Immature natural killer cell (primary cell): ENCODE data around the gene ITIH3. TPM values are rescaled to one million over a fixed set of nuclear protein-coding genes. Genes with fewer than 3 reads are reported as not detected.
A peak's percentile ranks its signal among the peaks of the same experiment; 100 is the strongest.

Source experiments
- DNase-seq, 3 donors: peaks; one replicate each; pipeline ENCODE4 v3.0.0; 2022; ENCODE audit warnings: mixed read lengths in 1 of 3
- H3K27ac Mint-ChIP-seq, 6 donors: one replicate each; pipeline ENCODE4 v1.8.0; 2020; ENCODE audit warnings: mixed read lengths in 6 of 6, mild to moderate bottlenecking in 5 of 6, inconsistent platforms in 4 of 6, moderate library complexity in 3 of 6
- H3K27me3 Mint-ChIP-seq, 3 donors: one replicate each; pipeline ENCODE4 v1.8.0; 2020 to 2021; ENCODE audit warnings: low read depth in 3 of 3, mild to moderate bottlenecking in 3 of 3, mixed read lengths in 3 of 3, moderate library complexity in 3 of 3, inconsistent platforms in 1 of 3
- H3K36me3 Mint-ChIP-seq, 3 donors: one replicate each; pipeline ENCODE4 v1.8.0; 2020; ENCODE audit warnings: mixed read lengths in 3 of 3, inconsistent platforms in 2 of 3, mild to moderate bottlenecking in 2 of 3
- H3K4me1 Mint-ChIP-seq, 2 donors: one replicate each; pipeline ENCODE4 v1.8.0; 2020; ENCODE audit warnings: inconsistent platforms in 2 of 2, mild to moderate bottlenecking in 2 of 2, mixed read lengths in 2 of 2, moderate library complexity in 1 of 2
- H3K4me3 Mint-ChIP-seq, 5 donors: one replicate each; pipeline ENCODE4 v1.8.0; 2020; ENCODE audit warnings: mild to moderate bottlenecking in 5 of 5, mixed read lengths in 5 of 5, inconsistent platforms in 3 of 5, moderate library complexity in 3 of 5
- H3K9me3 Mint-ChIP-seq, 6 donors: one replicate each; pipeline ENCODE4 v1.8.0; 2020; ENCODE audit warnings: mild to moderate bottlenecking in 6 of 6, mixed read lengths in 6 of 6, inconsistent platforms in 4 of 6, moderate library complexity in 3 of 6
- polyA plus RNA-seq, 3 donors: library from polyadenylated mRNA; unstranded; fragments of 300-500 nt; fragmentation: Illumina TruSeq; gene quantifications; one replicate each; pipeline ENCODE4 v1.2.3, GENCODE V29; 2021

Gene ITIH3
- polyA plus RNA-seq, 3 donors from 2014 or later: not detected

- Mint-ChIP-seq H3K27ac (no peak overlapping the region), H3K4me3 (no peak overlapping the region), H3K4me1 (peaks cover 34 to 36% of the 10 kb centered on the region in 2 donors), H3K9me3 (no peaks in the 10 kb centered on the region), H3K36me3 (peaks cover 14 to 41% (median 15%) of the 10 kb centered on the region in 3 donors), H3K27me3 (peaks cover 0 to 4% (median 0%) of the 10 kb centered on the region in 3 donors)
- DNase-seq: no peak
Observed at GRCh38 chr3:52843881-52844280, 49.3 kb downstream of the ITIH3 start.

GRCh38 chr3:52844290-52844975 is 49.8 kb downstream of the ITIH3 start:
- H3K27me3 Mint-ChIP-seq: peaks cover 0 to 2% (median 0%) of the 10 kb centered on the region in 3 donors
- no peaks in the 10 kb centered on the region for H3K9me3 Mint-ChIP-seq
- no peak overlapping the region for H3K4me3 Mint-ChIP-seq
- DNase-seq: no peak
- H3K36me3 Mint-ChIP-seq: peaks cover 14 to 44% (median 15%) of the 10 kb centered on the region in 3 donors
- H3K4me1 Mint-ChIP-seq: peaks cover 28 to 30% of the 10 kb centered on the region in 2 donors
- peak overlapping the region in 1 of 6 donors; percentile 54 for H3K27ac Mint-ChIP-seq

GRCh38 chr3:52845157-52845556 is 50.6 kb downstream of the ITIH3 start:
- Mint-ChIP-seq H3K4me3 (no peak overlapping the region), H3K27ac (no peak overlapping the region), H3K4me1 (peaks cover 21 to 23% of the 10 kb centered on the region in 2 donors), H3K27me3 (peaks cover 0 to 2% (median 0%) of the 10 kb centered on the region in 3 donors), H3K36me3 (peaks cover 13 to 42% (median 14%) of the 10 kb centered on the region in 3 donors), H3K9me3 (no peaks in the 10 kb centered on the region)
- no peak for DNase-seq

GRCh38 chr3:52845691-52846431 is 51.3 kb downstream of the ITIH3 start:
- peaks cover 14 to 16% of the 10 kb centered on the region in 2 donors for H3K4me1 Mint-ChIP-seq
- no peak overlapping the region for H3K27ac Mint-ChIP-seq
- no peak overlapping the region for H3K4me3 Mint-ChIP-seq
- no peaks in the 10 kb centered on the region for H3K9me3 Mint-ChIP-seq
- H3K27me3 Mint-ChIP-seq: peaks cover 0 to 2% (median 0%) of the 10 kb centered on the region in 3 donors
- peaks cover 12 to 39% (median 15%) of the 10 kb centered on the region in 3 donors for H3K36me3 Mint-ChIP-seq
- no peak for DNase-seq

- Mint-ChIP-seq H3K9me3 (no peaks in the 10 kb centered on the region), H3K27ac (no peak overlapping the region), H3K36me3 (peaks cover 12 to 35% (median 16%) of the 10 kb centered on the region in 3 donors), H3K27me3 (peaks cover 0 to 1% (median 0%) of the 10 kb centered on the region in 3 donors), H3K4me3 (no peak overlapping the region), H3K4me1 (peaks cover 7 to 10% of the 10 kb centered on the region in 2 donors)
- no peak for DNase-seq
Observed at GRCh38 chr3:52846432-52846965, 51.9 kb downstream of the ITIH3 start.

GRCh38 chr3:52847241-52847640 is 52.6 kb downstream of the ITIH3 start:
- no peaks in the 10 kb centered on the region for H3K9me3 Mint-ChIP-seq
- H3K27me3 Mint-ChIP-seq: no peaks in the 10 kb centered on the region
- H3K36me3 Mint-ChIP-seq: peaks cover 7 to 34% (median 11%) of the 10 kb centered on the region in 3 donors
- DNase-seq: no peak
- H3K4me1 Mint-ChIP-seq: peaks cover under 1 to 2% of the 10 kb centered on the region in 2 donors
- H3K4me3 Mint-ChIP-seq: no peak overlapping the region
- peak overlapping the region in 1 of 6 donors; percentile 58 for H3K27ac Mint-ChIP-seq

GRCh38 chr3:52847726-52848125 is 53.1 kb downstream of the ITIH3 start:
- Mint-ChIP-seq H3K4me1 (peaks cover 0 to 2% of the 10 kb centered on the region in 2 donors), H3K27ac (peak overlapping the region in 1 of 6 donors; percentile 58), H3K27me3 (no peaks in the 10 kb centered on the region), H3K36me3 (peaks cover 7 to 30% (median 11%) of the 10 kb centered on the region in 3 donors), H3K9me3 (no peaks in the 10 kb centered on the region), H3K4me3 (no peak overlapping the region)
- no peak for DNase-seq

GRCh38 chr3:52848617-52849016 is 54.0 kb downstream of the ITIH3 start:
- Mint-ChIP-seq H3K4me1 (peaks cover 0 to 2% of the 10 kb centered on the region in 2 donors), H3K36me3 (peaks cover 7 to 33% (median 11%) of the 10 kb centered on the region in 3 donors), H3K9me3 (no peaks in the 10 kb centered on the region), H3K27me3 (no peaks in the 10 kb centered on the region), H3K4me3 (no peak overlapping the region), H3K27ac (no peak overlapping the region)
- no peak for DNase-seq

GRCh38 chr3:52849656-52850055 is 55.1 kb downstream of the ITIH3 start:
- DNase-seq: no peak
- Mint-ChIP-seq H3K27ac (no peak overlapping the region), H3K4me1 (no peaks in the 10 kb centered on the region), H3K36me3 (peaks cover 5 to 25% (median 7%) of the 10 kb centered on the region in 3 donors), H3K9me3 (no peaks in the 10 kb centered on the region), H3K27me3 (no peaks in the 10 kb centered on the region), H3K4me3 (no peak overlapping the region)

GRCh38 chr3:52851348-52851747 is 56.8 kb downstream of the ITIH3 start:
- Mint-ChIP-seq H3K27me3 (no peaks in the 10 kb centered on the region), H3K27ac (no peak overlapping the region), H3K9me3 (no peaks in the 10 kb centered on the region), H3K36me3 (peaks cover 6 to 25% (median 7%) of the 10 kb centered on the region in 3 donors), H3K4me3 (no peak overlapping the region), H3K4me1 (no peaks in the 10 kb centered on the region)
- peak in 2 of 3 donors; percentile 21 to 28 for DNase-seq

- Mint-ChIP-seq H3K36me3 (peaks cover 6 to 21% (median 7%) of the 10 kb centered on the region in 3 donors), H3K4me3 (no peak overlapping the region), H3K9me3 (no peaks in the 10 kb centered on the region), H3K27me3 (no peaks in the 10 kb centered on the region), H3K27ac (no peak overlapping the region), H3K4me1 (no peaks in the 10 kb centered on the region)
- DNase-seq: no peak
Observed at GRCh38 chr3:52852419-52852818, 57.8 kb downstream of the ITIH3 start.

- H3K4me3 Mint-ChIP-seq: no peak overlapping the region
- H3K27ac Mint-ChIP-seq: no peak overlapping the region
- H3K4me1 Mint-ChIP-seq: peaks cover 0 to 1% of the 10 kb centered on the region in 2 donors
- H3K27me3 Mint-ChIP-seq: no peaks in the 10 kb centered on the region
- DNase-seq: no peak
- H3K36me3 Mint-ChIP-seq: peaks cover 3 to 12% (median 6%) of the 10 kb centered on the region in 3 donors
- no peaks in the 10 kb centered on the region for H3K9me3 Mint-ChIP-seq
Observed at GRCh38 chr3:52854013-52854412, 59.4 kb downstream of the ITIH3 start.

GRCh38 chr3:52856666-52857065 is 62.1 kb downstream of the ITIH3 start:
- Mint-ChIP-seq H3K27ac (no peak overlapping the region), H3K27me3 (peaks cover 0 to 3% (median 0%) of the 10 kb centered on the region in 3 donors), H3K4me3 (no peak overlapping the region), H3K36me3 (peaks cover 3 to 11% (median 4%) of the 10 kb centered on the region in 3 donors), H3K4me1 (peaks cover 0 to 1% of the 10 kb centered on the region in 2 donors), H3K9me3 (no peaks in the 10 kb centered on the region)
- DNase-seq: no peak

- Mint-ChIP-seq H3K4me1 (peaks cover 0 to 1% of the 10 kb centered on the region in 2 donors), H3K36me3 (peaks cover 3 to 8% (median 4%) of the 10 kb centered on the region in 3 donors), H3K27ac (no peak overlapping the region), H3K27me3 (peaks cover 0 to 3% (median 0%) of the 10 kb centered on the region in 3 donors), H3K4me3 (no peak overlapping the region), H3K9me3 (no peaks in the 10 kb centered on the region)
- no peak for DNase-seq
Observed at GRCh38 chr3:52857133-52857532, 62.5 kb downstream of the ITIH3 start.
